GM18502 (cell line): ENCODE data around the gene CACNA2D3.
"Not testable (repeated sequence)": the region's sequence is repeated elsewhere in the genome, so short reads cannot be mapped to it uniquely, and the experiment has no call there.

Experiments used
- ATAC-seq: cut with Tn5 transposase; IDR thresholded peaks from one replicate; pipeline ENCODE4 v1.9.1; 2021; ENCODE audit warnings: mild to moderate bottlenecking; ENCODE audit not compliant: unreplicated experiment, poor library complexity

The CACNA2D3 gene

DNA sequence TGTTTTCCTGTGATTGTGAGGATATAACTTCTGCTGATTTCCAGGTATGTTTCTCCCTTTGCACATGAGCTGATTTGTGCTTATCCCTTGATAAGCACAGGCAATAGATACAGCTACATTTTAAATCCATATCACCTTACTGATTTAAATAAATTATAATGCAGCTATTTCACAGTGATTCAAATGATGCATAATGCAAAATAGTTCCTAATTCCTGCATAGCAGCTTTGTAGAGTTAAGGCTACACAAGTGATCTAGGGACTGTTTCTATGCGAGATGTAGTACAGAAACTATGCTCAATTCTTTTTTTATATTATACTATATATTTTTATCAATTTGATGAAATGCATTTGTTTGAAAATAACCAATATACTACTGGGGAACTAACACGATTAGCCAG, 471.3 kb downstream of the CACNA2D3 start:
- no peak for ATAC-seq

DNA sequence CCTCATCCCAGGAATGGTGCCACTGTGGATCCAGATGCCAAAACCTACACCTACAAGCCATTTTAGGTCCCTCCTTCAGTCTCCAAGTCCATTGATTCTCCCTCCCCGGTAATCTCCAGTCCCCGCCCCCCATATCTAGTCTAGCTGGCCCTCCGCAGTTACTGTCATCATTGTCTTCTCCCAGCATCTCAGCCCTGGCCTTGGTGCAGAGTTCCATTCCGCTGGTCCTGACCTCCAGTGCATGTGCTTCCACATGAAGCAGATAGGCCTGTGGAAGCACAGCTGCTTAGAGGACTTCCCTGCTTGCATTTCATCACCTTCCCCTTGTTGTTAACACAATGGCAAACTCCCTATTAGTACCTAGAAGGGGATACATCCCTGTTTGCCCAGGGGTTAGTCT, 473.7 kb downstream of the CACNA2D3 start:
- no peak for ATAC-seq

DNA sequence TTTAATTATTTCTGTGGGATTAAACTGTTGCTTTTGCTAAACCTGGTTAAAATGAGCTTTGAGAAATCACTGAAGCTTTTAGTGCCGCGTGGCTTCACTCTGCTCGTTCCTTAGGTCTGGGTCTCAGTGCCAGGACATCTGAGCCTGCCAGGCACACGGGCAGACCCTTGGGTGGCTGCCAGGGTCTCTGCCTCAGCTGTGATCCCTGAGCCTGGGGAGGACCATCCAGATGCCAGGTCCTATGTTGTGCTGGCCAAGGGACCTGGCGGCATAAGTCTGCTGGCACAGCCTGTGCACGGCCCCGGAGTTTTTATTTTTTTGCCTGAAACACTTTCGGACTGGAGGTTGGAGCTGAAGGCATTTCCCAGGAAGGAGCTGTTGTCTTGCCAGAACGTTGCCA, 477.4 kb downstream of the CACNA2D3 start:
- no peak for ATAC-seq

DNA sequence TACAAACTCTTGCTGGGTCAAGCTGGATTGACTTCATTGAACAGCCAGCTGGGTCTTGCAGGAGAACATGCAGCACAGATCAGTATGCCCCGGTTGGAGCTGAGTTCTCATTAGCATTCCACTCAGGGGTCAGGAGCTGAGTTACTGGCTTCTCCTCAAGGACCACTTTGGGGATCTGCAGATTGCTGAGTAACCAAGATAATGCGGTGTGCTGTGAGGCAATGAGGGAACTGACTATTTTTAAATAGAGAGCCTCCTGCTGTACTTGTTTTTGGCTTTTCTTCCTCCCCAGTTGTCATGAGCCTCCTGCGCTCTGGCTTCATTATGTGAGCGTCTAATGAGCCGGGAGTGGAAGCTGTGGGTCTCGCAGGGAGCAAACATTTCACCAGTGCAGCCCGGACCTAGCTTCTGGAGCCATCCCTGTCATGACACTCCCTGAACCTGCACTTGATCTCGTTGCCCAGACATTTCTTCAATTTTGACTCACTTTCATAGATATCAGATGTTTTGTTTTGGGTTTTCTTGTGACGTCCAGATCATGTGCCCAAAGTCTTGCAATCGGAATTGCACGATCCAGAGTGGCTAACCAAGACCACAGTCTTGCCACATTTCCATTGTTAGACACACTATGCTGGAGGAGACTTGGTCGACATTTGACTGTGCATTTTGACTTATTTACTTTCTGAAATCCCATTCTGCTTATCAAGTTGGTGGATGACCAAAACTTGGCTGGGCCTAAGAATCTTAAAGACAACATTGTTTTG, 478.3 kb downstream of the CACNA2D3 start:
- no peak for ATAC-seq

DNA sequence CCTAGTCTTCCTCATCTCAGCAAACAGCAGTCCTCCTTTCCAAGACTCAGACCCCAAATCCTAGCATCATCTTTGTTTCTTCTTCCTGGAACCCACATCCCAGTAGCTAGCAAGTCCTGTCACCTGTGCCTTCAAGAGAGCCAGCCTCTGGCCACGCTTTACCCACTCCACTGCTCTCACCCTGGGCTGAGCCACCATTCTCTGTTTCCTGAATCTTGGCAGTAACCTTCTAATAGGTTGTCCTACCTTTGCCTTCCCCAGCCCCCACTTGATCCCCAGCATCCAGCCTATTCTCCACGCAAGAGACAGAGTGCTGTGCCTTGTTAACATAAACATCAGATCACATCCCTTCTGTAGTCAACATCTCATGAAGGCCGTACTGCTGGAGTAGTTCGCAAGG, 482.1 kb downstream of the CACNA2D3 start:
- no peak for ATAC-seq

DNA sequence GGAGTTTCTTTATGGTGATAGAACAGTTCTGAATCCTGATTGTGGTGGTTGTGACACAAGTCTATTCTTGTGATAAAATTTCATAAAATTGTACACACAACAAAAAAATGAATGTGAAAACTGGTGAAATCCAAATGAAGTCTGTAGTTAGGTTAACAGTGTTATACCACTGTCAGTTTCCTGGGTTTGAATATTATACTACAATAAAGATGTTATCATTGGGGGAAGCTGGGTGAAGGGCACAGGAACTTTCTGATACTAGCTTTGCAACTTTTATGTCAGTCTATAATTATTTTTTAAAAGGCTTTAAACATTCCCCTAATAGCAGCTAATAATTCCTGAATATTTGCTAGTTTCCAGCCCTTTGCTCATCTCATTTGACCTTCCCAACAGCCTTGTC, 485.7 kb downstream of the CACNA2D3 start:
- ATAC-seq, result no peak

DNA sequence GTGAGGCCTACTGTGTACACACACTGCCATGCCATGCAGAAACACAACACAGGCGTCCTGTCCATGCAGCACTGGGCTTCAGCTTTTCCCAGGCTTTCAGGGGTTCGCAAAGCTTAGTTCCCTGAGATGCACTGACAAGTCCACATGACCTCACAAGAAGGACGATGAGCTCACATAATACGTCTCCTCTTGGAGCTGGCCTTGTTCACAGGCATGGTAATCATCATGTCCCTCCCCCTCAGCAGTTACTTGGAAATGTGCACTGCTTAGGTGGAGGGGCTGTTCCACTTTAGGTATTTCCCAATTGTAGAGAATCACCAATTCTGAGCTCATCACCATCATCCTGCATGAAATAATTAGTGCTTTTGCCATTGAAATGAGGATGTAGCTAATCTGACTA, 496.7 kb downstream of the CACNA2D3 start:
- no peak for ATAC-seq

DNA sequence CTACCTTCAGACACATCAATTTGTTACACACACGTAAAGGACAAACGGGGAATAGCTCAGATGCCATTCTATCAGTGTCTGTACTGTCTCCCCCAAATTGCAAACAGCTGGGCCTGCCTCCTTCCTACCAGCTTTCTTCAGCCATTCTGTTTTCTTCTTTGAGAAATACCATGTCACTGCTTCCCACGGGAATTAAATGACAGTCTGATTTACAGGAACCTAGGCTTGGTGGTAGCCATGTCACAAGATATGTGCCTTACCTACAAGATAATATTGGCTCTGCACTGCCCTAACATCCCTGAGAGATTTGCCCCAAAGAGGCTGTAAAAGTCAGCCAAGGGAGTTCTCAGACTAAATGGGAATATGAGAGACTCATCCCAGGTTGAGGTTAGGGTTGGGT, 497.2 kb downstream of the CACNA2D3 start:
- ATAC-seq, result no peak

DNA sequence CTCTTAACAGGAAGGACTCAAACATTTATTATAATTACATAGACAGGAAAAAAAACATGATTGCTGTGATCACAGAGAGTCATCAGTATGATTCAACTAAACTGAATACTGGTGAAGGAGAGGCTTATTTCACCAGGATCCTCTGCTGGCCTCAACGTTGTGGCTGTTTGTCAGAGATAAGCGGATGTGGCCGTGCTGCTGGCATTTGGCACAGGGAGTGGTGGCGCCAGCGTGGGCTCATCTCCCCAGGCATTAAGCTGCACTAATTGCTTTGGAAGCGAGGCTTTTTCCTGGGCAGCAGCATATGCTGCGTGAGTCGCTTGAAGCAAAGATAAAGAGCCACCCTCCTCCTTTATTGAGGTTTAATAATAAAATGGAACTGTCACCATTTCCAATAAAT, 498.8 kb downstream of the CACNA2D3 start:
- no peak for ATAC-seq

DNA sequence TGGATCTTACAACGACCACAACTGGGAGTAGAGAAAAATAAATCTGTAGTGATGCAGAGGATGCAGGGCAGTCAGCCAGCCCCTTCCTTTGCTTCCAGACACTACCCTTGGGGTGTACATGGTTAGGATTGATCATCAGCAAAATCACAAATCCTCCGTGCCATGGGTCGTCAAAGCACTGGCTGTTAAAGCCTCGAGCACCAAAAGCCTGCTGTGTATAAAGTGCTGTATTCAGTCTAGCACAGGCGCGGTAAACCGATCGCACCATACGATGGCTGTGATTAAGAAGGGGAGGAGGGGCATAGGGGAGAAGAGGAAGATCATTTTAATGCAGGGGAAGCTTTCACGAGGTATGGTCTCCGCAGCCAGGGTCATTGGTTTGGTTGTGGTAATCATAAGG, 500.3 kb downstream of the CACNA2D3 start:
- ATAC-seq, result no peak

DNA sequence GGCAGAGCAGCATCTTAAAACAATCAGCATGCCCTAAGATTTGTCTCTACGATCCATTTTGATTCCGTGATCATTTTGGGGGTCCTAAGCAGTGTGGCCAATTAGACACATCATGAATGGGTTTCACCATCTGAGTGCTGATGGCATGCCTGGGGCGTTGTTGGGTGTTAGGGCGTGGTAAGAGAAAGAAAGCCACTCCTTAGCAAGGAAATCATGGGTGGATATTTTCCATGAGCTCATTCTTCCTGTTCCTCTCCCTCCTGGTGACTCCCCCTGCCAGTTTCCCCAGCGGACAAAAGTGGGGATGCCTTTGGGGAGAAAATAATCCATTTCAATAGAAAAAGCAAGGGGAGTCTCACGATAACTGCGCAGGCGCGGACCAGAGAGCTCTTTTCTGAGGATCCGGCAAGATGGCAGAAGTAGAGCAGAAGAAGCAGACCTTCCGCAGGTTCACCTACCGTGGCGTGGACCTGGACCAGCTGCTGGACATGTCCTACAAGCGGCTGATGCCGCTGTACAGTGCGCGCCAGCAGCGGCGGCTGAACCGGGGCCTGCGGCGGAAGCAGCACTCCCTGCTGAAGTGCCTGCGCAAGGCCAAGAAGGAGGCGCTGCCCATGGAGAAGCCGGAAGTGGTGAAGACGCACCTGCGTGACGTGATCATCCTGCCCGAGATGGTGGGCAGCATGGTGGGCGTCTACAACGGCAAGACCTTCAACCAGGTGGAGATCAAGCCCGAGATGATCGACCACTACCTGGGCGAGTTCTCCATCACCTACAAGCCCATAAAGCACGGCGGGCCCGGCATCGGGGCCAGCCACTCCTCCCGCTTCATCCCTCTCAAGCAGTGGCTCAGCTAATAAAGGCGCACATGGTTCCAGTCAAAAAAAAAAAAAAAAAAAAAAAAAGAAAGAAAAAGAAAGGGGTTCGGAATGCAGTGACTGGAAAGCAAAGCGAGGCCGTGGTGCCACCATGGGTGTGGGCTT, 503.7 kb downstream of the CACNA2D3 start:
- no peak for ATAC-seq

DNA sequence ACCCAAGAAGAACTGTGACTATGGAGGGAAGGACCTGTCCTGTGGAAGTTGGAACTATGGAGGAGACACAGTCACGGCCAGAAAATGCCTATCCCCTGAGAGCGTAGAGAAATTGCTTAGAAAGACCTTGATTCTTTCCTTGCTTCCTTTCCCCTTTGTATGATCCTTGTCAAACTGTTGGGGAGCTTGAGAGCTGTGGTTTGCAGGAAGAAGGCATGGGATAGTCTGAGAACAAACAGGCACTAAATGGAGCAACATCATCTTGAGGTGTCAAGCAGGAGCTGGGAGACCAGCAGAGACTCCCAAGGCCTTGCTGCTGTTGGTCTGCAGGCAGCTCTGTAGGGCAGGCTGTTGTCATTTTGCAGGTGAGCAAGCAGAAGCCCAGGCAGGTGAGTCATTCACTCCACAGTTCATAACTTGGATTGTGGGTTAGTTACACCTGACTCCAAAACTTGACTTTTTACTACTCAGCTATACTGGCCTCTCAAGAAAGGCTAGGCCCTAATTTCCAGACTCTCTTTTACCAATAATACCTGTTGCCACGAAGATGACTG, 506.6 kb downstream of the CACNA2D3 start:
- ATAC-seq, result no peak

DNA sequence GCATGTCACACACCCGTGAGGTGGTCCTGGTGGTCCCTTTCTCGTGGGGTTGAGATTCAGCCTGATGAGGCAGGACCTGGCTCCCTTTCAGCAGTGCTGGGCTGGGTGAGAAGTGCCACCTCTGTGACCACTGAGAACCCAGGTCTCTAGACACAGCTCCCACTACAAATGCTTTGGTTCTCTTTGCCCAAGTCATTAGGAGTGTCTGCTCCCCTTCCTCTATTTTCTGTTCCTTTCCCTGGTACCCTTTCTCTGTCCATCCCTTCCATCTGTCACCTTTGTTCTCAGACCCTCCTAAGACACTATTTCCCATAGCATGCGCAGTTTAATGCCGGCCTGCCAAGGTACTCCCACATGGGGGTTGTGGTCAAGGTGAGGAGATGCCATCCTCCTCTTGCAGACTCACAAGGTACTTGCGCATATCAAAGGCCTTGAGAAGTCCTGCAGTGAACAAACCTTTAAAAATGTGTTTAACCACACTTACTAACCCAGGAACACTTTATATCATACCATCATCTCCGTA, 507.8 kb downstream of the CACNA2D3 start:
- ATAC-seq, result no peak

DNA sequence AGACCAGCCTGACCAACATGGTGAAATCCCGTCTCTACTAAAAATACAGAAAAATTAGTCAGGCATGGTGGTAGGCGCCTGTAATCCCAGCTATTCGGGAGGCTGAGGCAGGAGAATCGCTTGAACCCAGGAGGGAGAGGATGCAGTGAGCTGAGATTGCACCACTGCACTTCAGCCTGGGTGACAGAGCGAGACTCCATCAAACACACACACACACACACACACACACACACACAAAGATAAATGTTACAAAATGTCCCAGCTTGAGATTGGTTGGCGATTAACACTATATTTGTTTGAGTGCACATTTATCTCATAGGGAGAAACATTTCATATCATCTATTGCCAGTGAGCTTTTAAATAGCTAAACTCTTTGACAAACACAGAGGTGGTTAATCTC, 508.6 kb downstream of the CACNA2D3 start:
- ATAC-seq, result not testable (repeated sequence)

DNA sequence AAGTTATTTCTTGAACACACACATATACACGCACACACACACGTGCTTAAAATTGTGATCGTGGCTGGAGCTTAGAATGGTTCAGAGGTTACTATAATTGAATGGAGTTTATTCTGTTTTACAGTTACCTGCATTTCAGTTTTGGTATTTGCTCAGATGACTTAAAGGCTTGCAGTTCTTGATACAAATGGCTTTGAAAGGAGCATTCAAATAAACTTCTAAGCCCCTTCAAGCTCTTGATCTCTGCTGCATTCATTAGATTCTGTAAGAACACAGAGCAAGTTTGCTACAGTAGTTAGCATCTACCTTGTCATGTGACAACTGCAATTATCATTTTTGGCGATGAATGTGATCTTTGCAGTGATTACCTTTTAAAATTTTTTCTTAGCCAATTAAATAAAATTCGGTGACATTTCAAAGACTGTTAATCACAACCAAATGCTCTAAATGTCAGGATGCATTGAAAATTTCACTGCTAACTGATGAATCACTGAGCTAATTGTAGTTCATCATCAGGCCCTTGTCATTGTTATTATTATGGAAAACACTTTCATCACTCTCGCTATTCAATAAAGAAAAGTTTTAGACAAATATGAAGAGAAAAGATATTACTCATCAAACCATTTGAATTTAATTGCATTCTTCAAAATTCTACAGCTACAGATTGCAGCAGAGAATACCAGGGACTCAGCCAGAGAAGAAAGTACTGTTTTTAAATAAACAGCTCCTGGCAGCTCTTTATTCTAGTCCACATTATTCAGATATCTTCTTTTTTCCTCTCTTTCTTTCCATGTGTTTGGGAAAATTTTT, 509.4 kb downstream of the CACNA2D3 start:
- no peak for ATAC-seq

DNA sequence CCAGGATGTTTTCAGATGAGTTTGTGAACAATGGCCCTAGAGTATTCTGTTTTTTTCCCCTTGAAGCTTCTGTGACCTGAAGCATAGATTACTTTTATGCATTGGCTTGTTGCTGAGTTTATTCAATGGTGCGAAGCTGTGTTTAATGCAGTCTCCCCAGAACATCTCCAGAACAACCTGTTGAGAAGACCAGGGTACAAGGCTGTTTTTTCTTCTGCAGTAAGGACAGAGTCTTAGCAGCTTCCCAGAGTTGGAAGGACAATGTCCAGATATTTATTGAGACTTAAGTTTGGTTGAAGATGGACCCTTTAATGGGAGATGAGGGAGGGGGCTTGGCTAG, 509.9 kb downstream of the CACNA2D3 start:
- ATAC-seq, result no peak

DNA sequence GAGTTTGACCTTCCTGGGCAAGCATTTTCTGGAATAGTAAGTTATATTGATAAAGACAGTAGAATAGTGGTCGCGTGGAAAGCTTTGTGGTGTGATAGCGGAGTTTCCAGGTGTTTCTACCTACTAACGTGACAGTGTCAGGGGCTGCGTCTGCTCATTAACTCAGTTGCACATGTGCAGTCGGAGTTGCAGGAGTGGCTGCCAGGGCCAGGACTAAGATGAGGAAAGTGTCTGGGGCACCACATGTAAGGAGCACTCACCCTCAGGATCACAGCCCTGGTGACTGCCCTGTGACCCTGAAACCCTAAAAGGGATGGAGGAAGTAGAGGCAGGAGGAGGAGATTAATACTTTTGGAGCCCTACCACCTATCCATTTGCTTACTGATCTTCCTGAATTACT, 510.5 kb downstream of the CACNA2D3 start:
- no peak for ATAC-seq

DNA sequence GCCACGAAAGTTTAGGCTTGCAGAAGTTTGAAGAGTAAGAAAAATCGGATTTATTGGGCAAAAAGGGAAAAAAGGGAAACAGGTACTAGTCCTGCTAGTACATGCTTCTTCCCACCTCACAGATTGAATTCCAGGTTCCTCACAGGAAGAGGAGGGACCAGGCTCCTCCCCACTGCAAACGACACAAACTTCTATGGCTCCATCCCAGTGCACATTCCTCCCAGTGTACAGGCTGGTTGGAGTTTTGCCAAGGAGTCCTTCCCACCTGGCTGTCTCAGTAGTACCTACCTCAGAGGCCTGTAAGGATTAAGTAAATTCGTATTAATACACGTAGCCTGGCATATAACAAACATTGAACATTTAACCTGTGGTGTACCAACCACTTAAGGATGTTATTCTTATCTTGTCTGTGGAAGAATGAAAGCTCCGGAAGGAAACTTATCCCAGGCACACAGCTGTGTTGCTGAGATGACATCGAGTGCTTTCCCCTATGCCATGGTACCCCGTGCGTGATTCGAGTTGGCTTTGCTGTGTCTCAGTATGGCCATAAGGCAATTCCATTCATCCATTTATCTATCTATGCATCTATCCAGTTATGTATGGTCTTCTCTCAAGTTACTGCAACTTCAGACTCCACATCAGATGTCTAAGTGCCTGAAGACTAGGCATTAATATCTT, 511.2 kb downstream of the CACNA2D3 start:
- no peak for ATAC-seq

DNA sequence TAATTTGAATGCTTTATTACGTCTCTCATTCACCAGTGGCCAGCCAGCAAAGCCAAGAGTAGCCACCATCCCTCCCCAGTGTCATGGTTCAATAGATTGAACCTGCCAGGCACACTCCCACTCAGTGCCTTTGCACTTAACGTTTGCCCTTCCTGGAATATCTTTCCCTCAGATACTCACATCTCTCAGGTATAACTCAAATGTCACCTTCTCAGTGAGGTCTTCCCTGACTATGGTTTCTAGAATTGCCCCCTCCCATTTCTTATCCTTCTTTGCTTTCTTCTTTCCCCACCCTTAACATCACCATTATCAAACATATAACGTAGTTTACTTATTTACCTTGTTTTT, 511.7 kb downstream of the CACNA2D3 start:
- ATAC-seq, result no peak
